Measurements from ENCODE around the gene RAET1L. TPM values are rescaled to one million over a fixed set of nuclear protein-coding genes. Genes with fewer than 3 reads are reported as not detected.

The RAET1L gene
- total RNA-seq, 1 donor from 2014 or later: not detected

- Mint-ChIP-seq H3K27me3 (ENCODE audit: low read depth) (peaks cover 58% of the 10 kb centered on the region), H3K4me1 (peaks cover 12% of the 10 kb centered on the region), H3K4me3 (no peak overlapping the region), H3K36me3 (ENCODE audit: low read depth) (peaks cover 2% of the 10 kb centered on the region), H3K9me3 (no peaks in the 10 kb centered on the region), H3K27ac (ENCODE audit: unreplicated experiment) (no peak overlapping the region)
- no peak for DNase-seq (ENCODE audit: low read depth, low spot score)
- no peak for TF ChIP-seq CTCF (conservative IDR thresholded peaks at IDR 0.05)
These were observed 18.4 kb upstream of the RAET1L start for GRCh38 chr6:150043501-150044412.

- H3K4me1 Mint-ChIP-seq: peaks cover 15% of the 10 kb centered on the region
These were observed 17.8 kb upstream of the RAET1L start for GRCh38 chr6:150043096-150043495.

GRCh38 chr6:150038202-150039062 is 13.1 kb upstream of the RAET1L start:
- Mint-ChIP-seq H3K36me3 (ENCODE audit: low read depth) (peaks cover 6% of the 10 kb centered on the region), H3K4me1 (peaks cover 14% of the 10 kb centered on the region), H3K27ac (ENCODE audit: unreplicated experiment) (no peak overlapping the region), H3K4me3 (peak overlapping the region; percentile 10), H3K27me3 (ENCODE audit: low read depth) (peaks cover 98% of the 10 kb centered on the region), H3K9me3 (no peaks in the 10 kb centered on the region)
- TF ChIP-seq CTCF (conservative IDR thresholded peaks at IDR 0.05): no peak
- no peak for DNase-seq (ENCODE audit: low read depth, low spot score)

More at GRCh38 chr6:150043096-150043495, 17.8 kb upstream of the RAET1L start:
- TF ChIP-seq CTCF (conservative IDR thresholded peaks at IDR 0.05): no peak
- peaks cover 64% of the 10 kb centered on the region for H3K27me3 Mint-ChIP-seq (ENCODE audit: low read depth)
- no peaks in the 10 kb centered on the region for H3K9me3 Mint-ChIP-seq
- H3K27ac Mint-ChIP-seq (ENCODE audit: unreplicated experiment): no peak overlapping the region
- H3K36me3 Mint-ChIP-seq (ENCODE audit: low read depth): peaks cover 2% of the 10 kb centered on the region
- DNase-seq (ENCODE audit: low read depth, low spot score): no peak
- H3K4me3 Mint-ChIP-seq: no peak overlapping the region

- no peak overlapping the region for H3K27ac Mint-ChIP-seq (ENCODE audit: unreplicated experiment)
- peak overlapping the region; percentile 38 for H3K4me3 Mint-ChIP-seq
- peaks cover 14% of the 10 kb centered on the region for H3K4me1 Mint-ChIP-seq
- peaks cover 100% of the 10 kb centered on the region for H3K27me3 Mint-ChIP-seq (ENCODE audit: low read depth)
- no peak for DNase-seq (ENCODE audit: low read depth, low spot score)
- no peaks in the 10 kb centered on the region for H3K9me3 Mint-ChIP-seq
- peaks cover 6% of the 10 kb centered on the region for H3K36me3 Mint-ChIP-seq (ENCODE audit: low read depth)
- TF ChIP-seq CTCF (conservative IDR thresholded peaks at IDR 0.05): no peak
These were observed 12.3 kb upstream of the RAET1L start for GRCh38 chr6:150037526-150038201.

- no peak for DNase-seq (ENCODE audit: low read depth, low spot score)
- peaks cover 92% of the 10 kb centered on the region for H3K27me3 Mint-ChIP-seq (ENCODE audit: low read depth)
- H3K4me1 Mint-ChIP-seq: peaks cover 14% of the 10 kb centered on the region
- no peak for TF ChIP-seq CTCF (conservative IDR thresholded peaks at IDR 0.05)
- peaks cover 6% of the 10 kb centered on the region for H3K36me3 Mint-ChIP-seq (ENCODE audit: low read depth)
- H3K9me3 Mint-ChIP-seq: no peaks in the 10 kb centered on the region
- H3K27ac Mint-ChIP-seq (ENCODE audit: unreplicated experiment): no peak overlapping the region
- H3K4me3 Mint-ChIP-seq: no peak overlapping the region
These were observed 10.7 kb upstream of the RAET1L start for GRCh38 chr6:150036081-150036480.
